SHP77 (cell line): Measurements from ENCODE around the gene PDIA5.
"Not testable (repeated sequence)": the region's sequence is repeated elsewhere in the genome, so short reads cannot be mapped to it uniquely, and the experiment has no call there.

Source experiments
- DNase-seq, 2 experiments: peaks; one replicate each; lab custom pipeline; 2025; lab: John Stamatoyannopoulos, UW

The PDIA5 gene

GRCh38 chr3:123150449-123151215 is 83.8 kb downstream of the PDIA5 start:
- DNase-seq, result no peak

- DNase-seq, result no peak
Observed at GRCh38 chr3:123151251-123151705, 84.5 kb downstream of the PDIA5 start.

- DNase-seq, result not testable (repeated sequence)
Observed at GRCh38 chr3:123151853-123152420, 85.1 kb downstream of the PDIA5 start.

GRCh38 chr3:123152687-123153086 is 85.9 kb downstream of the PDIA5 start:
- DNase-seq, result no peak

DNA sequence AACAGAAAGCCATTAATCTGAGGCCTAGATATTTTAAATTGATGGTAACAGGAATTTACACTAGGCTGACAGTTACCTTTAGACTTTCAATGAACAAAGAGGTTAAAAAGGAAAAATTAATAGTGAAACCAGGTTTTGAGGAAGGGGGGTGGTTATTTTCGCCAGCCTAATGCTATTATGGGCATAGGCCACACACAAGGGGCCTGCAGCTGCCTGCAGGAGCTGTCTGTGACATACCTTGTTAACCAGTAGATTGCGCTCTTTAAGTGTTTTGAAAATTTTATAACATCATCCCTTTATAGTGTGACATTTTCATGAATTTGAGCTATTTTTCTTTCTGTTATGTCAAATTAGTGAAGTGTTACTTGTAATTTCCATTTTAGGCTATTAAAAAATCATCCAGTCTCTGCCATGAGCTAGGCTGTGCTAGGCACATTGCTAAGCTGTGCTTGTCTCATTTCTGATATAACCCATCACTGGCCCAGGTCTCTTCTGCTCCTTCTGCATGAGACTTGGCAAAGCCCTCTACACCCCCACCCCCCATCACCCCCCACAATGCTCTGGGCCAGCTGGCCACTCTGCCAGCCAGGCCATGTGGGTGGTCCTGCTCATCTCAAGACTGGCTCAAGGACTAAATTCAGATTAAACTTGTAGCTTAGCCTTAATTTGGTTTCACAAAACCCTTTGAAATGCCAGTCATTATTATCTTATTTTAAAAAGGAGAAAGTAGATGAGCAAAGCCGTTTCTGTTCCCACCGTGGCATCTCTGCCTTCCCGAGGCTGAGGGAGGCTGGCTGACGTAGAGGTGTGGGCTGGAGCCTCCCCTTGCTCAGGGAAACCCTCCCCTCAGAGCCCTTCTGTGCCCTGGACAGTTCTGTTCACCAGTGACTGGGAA is 86.5 kb downstream of the PDIA5 start:
- no peak for DNase-seq

GRCh38 chr3:123154020-123154985 is 87.5 kb downstream of the PDIA5 start:
- no peak for DNase-seq

- no peak for DNase-seq
Observed at GRCh38 chr3:123155471-123156011, 88.7 kb downstream of the PDIA5 start.

- no peak for DNase-seq
Observed at GRCh38 chr3:123156276-123156995, 89.6 kb downstream of the PDIA5 start.

- DNase-seq, result no peak
Observed at GRCh38 chr3:123157209-123157597, 90.4 kb downstream of the PDIA5 start.

- no peak for DNase-seq
Observed at GRCh38 chr3:123157598-123158287, 90.9 kb downstream of the PDIA5 start.

GRCh38 chr3:123158330-123158729 is 91.5 kb downstream of the PDIA5 start:
- DNase-seq, result no peak

DNA sequence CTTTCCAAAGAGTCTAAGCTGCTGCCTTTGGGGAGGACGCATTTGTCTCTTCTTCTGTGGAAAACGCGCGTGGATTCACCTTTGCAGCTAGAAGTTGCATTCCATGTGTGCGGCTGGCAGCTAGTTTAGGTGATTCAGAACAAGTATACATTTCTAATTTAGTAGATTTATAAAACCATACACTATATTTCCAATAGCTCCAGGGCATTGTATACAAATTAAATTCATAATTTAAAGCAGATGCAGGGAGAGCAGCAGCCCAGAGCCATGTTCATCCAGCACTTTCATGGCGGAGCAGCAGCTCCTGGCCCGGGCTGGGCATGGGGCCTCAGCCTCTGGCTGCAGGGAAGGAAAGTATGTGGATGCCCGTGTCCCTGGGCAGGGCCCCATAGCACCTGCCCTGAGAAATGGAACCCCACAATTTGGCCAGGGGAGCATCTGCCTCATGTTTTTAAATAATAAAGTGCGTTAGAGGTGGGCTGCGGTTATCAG is 92.1 kb downstream of the PDIA5 start:
- DNase-seq, result no peak

- DNase-seq, result no peak
Observed at GRCh38 chr3:123159926-123160635, 93.3 kb downstream of the PDIA5 start.

DNA sequence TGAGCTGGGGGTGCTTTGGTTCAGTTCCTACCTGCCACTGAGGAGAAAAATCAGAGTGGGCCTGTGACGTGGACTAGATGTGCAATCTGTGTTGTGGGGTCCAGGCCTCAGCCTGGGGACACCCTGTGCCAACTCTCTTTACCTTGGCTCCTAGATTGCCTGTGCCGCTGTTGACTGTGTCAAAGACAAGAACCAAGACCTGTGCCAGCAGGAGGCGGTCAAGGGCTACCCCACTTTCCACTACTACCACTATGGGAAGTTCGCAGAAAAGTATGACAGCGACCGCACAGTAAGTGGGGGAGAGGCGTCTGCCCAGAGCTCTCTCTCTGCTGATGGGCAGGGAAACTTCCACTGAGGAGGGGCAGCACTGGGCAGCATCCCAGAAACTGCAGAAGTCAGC is 94.3 kb downstream of the PDIA5 start:
- DNase-seq, result no peak

DNA sequence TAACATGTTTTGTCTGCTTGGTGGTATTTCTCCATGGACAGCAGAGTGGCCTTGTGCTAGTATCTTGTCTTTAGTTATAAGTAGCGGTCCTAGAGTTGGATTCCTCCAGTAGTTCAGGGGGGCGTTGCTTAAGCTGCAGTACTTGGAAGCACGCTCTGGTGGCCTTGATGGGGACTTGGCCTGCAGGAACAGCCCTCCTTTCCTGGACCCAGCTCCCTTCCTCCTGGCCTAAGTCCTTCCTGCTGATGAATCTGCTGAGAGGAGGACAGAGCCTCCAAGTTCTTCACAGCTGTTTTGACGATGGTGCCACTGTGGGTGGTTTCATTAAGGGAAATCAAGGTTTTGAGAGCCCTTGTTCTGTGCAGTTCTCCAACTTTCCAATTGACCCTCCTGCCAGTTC is 96.3 kb downstream of the PDIA5 start:
- no peak for DNase-seq

GRCh38 chr3:123165163-123165562 is 98.3 kb downstream of the PDIA5 start:
- no peak for DNase-seq

DNA sequence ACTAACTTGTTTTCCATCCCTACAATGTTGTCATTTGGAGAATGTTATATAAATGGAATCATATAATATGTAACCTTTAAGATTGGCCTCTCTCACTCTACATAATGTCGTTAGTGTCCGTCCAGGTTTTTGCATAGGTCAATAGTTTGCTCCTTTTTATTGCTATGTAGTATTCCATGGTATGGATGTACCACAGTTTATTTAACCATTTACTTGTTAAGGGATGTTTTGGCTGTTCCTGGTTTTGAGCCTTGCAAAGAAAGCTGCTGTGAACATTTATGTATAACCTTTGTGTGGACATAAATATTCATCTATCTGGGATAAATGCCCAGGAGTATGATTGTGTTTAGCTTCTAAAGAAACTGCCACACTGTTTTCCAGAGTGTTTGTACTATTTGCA is 100.9 kb downstream of the PDIA5 start:
- DNase-seq, result no peak

- no peak for DNase-seq
Observed at GRCh38 chr3:123168122-123168521, 101.3 kb downstream of the PDIA5 start.

- DNase-seq, result no peak
Observed at GRCh38 chr3:123168605-123169004, 101.8 kb downstream of the PDIA5 start.
